ENCODE measurements around the gene ERC2. TPM values are rescaled to one million over a fixed set of nuclear protein-coding genes. Genes with fewer than 3 reads are reported as not detected.

ERC2 gene
- total RNA-seq, 1 donor: 0.36 TPM

DNA sequence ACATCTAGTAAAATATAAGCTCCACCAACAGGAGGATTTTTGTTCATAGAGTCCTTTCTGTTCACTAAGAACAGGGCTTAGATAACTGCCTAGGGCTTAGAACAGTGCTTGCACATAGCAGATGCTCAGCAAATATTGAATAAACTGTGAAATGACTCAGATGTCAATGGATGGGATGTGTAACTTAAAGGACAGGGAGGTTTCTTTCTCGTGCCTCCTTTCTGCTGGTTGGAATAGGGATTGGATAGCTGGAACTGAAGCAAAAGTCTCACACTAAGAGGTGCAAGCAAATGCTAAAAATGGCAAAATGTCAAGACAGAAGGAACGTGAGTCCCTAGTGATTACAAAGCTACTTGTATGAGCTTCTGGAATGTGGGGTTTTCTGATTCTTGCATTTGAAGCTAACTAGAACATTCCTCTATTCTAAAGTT is 588.4 kb downstream of the ERC2 start:
- Histone ChIP-seq H3K27me3 (ENCODE audit: insufficient read depth, low read length) (peaks cover 5% of the 10 kb centered on the region), H3K4me2 (ENCODE audit: insufficient read depth, low read length) (no peak overlapping the region), H3K9me3 (ENCODE audit: low read depth, low read length) (no peaks in the 10 kb centered on the region), H3K4me3 (ENCODE audit: insufficient read depth, low read length) (no peak overlapping the region), H3K4me1 (ENCODE audit: insufficient read depth, low read length) (no peaks in the 10 kb centered on the region), H3K36me3 (ENCODE audit: insufficient read depth, low read length) (no peaks in the 10 kb centered on the region), H3K79me2 (ENCODE audit: insufficient read depth, low read length) (no peaks in the 10 kb centered on the region), H4K20me1 (ENCODE audit: insufficient read depth, low read length) (no peaks in the 10 kb centered on the region), H3K27ac (ENCODE audit: low read depth, low read length) (no peak overlapping the region), H2AFZ (ENCODE audit: low read length) (no peak overlapping the region)
- TF ChIP-seq CTCF (IDR thresholded peaks at IDR 0.05; ENCODE audit: extremely low read depth, low read depth, low read length): no peak
- DNase-seq (ENCODE audit: insufficient read length, low spot score, missing footprints): no peak

GRCh38 chr3:55877703-55878102 is 590.6 kb downstream of the ERC2 start:
- Histone ChIP-seq H3K4me1 (ENCODE audit: insufficient read depth, low read length) (no peaks in the 10 kb centered on the region), H3K79me2 (ENCODE audit: insufficient read depth, low read length) (no peaks in the 10 kb centered on the region), H4K20me1 (ENCODE audit: insufficient read depth, low read length) (no peaks in the 10 kb centered on the region), H3K4me3 (ENCODE audit: insufficient read depth, low read length) (no peak overlapping the region), H3K27me3 (ENCODE audit: insufficient read depth, low read length) (peaks cover 5% of the 10 kb centered on the region), H3K4me2 (ENCODE audit: insufficient read depth, low read length) (no peak overlapping the region), H3K36me3 (ENCODE audit: insufficient read depth, low read length) (no peaks in the 10 kb centered on the region), H3K9me3 (ENCODE audit: low read depth, low read length) (no peaks in the 10 kb centered on the region), H3K27ac (ENCODE audit: low read depth, low read length) (no peak overlapping the region), H2AFZ (ENCODE audit: low read length) (no peak overlapping the region)
- no peak for DNase-seq (ENCODE audit: insufficient read length, low spot score, missing footprints)
- no peak for TF ChIP-seq CTCF (IDR thresholded peaks at IDR 0.05; ENCODE audit: extremely low read depth, low read depth, low read length)

DNA sequence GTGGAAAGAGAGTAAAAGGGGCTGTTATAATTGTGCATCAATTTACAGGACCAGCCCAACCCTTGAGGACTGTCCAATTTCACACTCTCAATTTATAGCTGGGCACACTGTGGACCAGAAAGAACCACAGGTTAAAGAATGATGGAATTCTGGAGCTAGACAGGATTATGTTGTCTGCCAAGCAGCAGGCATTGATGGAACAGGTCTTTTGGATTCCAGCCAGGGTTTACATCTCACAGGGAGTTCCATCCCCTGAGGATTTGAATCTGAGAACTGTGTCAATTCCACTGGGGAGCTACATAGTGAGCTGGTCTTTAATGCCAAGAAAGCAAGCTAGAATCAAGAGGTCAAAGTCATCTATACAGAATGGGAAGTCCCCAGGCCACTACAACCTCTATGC is 591.7 kb downstream of the ERC2 start:
- no peak overlapping the region for H3K4me3 ChIP-seq (ENCODE audit: insufficient read depth, low read length)
- H3K79me2 ChIP-seq (ENCODE audit: insufficient read depth, low read length): no peaks in the 10 kb centered on the region
- DNase-seq (ENCODE audit: insufficient read length, low spot score, missing footprints): no peak
- TF ChIP-seq CTCF (IDR thresholded peaks at IDR 0.05; ENCODE audit: extremely low read depth, low read depth, low read length): no peak
- H3K4me1 ChIP-seq (ENCODE audit: insufficient read depth, low read length): no peaks in the 10 kb centered on the region
- no peaks in the 10 kb centered on the region for H4K20me1 ChIP-seq (ENCODE audit: insufficient read depth, low read length)
- no peaks in the 10 kb centered on the region for H3K9me3 ChIP-seq (ENCODE audit: low read depth, low read length)
- peaks cover 5% of the 10 kb centered on the region for H3K27me3 ChIP-seq (ENCODE audit: insufficient read depth, low read length)
- H3K4me2 ChIP-seq (ENCODE audit: insufficient read depth, low read length): no peak overlapping the region
- H3K36me3 ChIP-seq (ENCODE audit: insufficient read depth, low read length): no peaks in the 10 kb centered on the region
- H3K27ac ChIP-seq (ENCODE audit: low read depth, low read length): no peak overlapping the region
- H2AFZ ChIP-seq (ENCODE audit: low read length): no peak overlapping the region

DNA sequence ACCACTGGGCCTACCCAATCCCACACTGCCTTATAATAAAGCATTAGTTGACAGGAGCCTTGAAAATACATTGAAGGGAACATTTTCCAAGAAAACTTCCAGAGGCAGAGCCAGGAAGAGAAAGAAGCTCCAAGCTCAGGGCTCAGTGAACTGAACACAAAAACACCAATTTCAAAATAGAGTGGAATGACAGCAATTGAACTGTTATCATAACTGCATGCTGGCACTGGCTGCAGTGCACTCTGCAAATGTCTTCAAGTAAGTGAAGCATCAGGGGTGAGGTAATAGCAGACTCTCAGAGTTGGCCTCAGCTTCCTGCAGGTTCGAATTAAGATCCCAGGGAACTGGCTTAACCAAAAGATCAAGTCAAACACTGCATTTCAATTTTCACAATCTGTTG is 593.2 kb downstream of the ERC2 start:
- no peak for DNase-seq (ENCODE audit: insufficient read length, low spot score, missing footprints)
- no peak overlapping the region for H3K27ac ChIP-seq (ENCODE audit: low read depth, low read length)
- H3K4me3 ChIP-seq (ENCODE audit: insufficient read depth, low read length): no peak overlapping the region
- no peaks in the 10 kb centered on the region for H3K4me1 ChIP-seq (ENCODE audit: insufficient read depth, low read length)
- H3K4me2 ChIP-seq (ENCODE audit: insufficient read depth, low read length): no peak overlapping the region
- no peaks in the 10 kb centered on the region for H3K36me3 ChIP-seq (ENCODE audit: insufficient read depth, low read length)
- H2AFZ ChIP-seq (ENCODE audit: low read length): no peak overlapping the region
- H4K20me1 ChIP-seq (ENCODE audit: insufficient read depth, low read length): no peaks in the 10 kb centered on the region
- no peak for TF ChIP-seq CTCF (IDR thresholded peaks at IDR 0.05; ENCODE audit: extremely low read depth, low read depth, low read length)
- peaks cover 5% of the 10 kb centered on the region for H3K27me3 ChIP-seq (ENCODE audit: insufficient read depth, low read length)
- no peaks in the 10 kb centered on the region for H3K9me3 ChIP-seq (ENCODE audit: low read depth, low read length)
- H3K79me2 ChIP-seq (ENCODE audit: insufficient read depth, low read length): no peaks in the 10 kb centered on the region

Data from osteoblast (primary cell).